ENCODE results near the gene SEC24C. TPM values are rescaled to one million over a fixed set of nuclear protein-coding genes. Genes with fewer than 3 reads are reported as not detected.

The SEC24C gene
- total RNA-seq, 2 experiments from 2014 or later = 53.6 to 87.1 TPM

DNA sequence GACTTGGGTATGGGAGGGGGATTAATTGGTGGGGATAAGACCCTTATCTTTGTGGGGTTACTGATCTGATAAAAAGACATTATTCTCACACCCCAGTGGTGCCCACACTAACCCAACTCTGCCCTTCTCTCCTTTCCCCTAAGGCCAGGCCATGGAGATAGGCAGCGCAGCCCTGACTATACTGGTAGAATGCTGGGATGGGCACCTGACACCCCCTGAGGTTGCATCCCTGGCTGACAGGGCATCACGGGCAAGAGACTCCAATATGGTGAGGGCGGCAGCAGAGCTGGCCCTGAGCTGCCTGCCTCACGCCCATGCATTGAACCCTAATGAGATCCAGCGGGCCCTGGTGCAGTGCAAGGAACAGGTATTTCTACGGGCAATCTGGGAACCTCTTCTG lies 53.9 kb downstream of the SEC24C start:
- no TSS peak for BruUV-seq (replicated peaks)
- H3K79me2 ChIP-seq (ENCODE audit: insufficient read depth, low read depth, low read length) = no peaks in the 10 kb centered on the region
- H3K4me3 ChIP-seq (ENCODE audit: low read depth, low read length, poor library complexity, severe bottlenecking) = no peak overlapping the region
- H4K20me1 ChIP-seq (ENCODE audit: insufficient read depth, low read length) = no peaks in the 10 kb centered on the region
- H2AFZ ChIP-seq (ENCODE audit: low read length) = no peak overlapping the region
- intact Hi-C loops (cut with micrococcal nuclease; ENCODE audit: unreplicated experiment) = no loop called here
- CTCF ChIA-PET (ENCODE audit: unreplicated experiment) = interaction anchor here (1.1 kb wide), 1 partner anchor 12 kb away, joined by 3 read pairs; no protein-coding TSS in a partner anchor
- no peak overlapping the region for H3K4me2 ChIP-seq (ENCODE audit: low read length)
- POLR2A ChIA-PET = interaction anchor here (1.2 to 1.5 kb wide), 3 partner anchors 9 to 25 kb away, joined by 3 read pairs; no protein-coding TSS in a partner anchor
- H3K4me1 ChIP-seq (ENCODE audit: insufficient read depth, low read length, poor library complexity, severe bottlenecking) = no peaks in the 10 kb centered on the region
- DNase-seq (ENCODE audit: low spot score) = no peak
- H3K27ac ChIP-seq (ENCODE audit: low read depth, low read length, poor library complexity, severe bottlenecking) = no peak overlapping the region
- TF ChIP-seq, protein P1, sequence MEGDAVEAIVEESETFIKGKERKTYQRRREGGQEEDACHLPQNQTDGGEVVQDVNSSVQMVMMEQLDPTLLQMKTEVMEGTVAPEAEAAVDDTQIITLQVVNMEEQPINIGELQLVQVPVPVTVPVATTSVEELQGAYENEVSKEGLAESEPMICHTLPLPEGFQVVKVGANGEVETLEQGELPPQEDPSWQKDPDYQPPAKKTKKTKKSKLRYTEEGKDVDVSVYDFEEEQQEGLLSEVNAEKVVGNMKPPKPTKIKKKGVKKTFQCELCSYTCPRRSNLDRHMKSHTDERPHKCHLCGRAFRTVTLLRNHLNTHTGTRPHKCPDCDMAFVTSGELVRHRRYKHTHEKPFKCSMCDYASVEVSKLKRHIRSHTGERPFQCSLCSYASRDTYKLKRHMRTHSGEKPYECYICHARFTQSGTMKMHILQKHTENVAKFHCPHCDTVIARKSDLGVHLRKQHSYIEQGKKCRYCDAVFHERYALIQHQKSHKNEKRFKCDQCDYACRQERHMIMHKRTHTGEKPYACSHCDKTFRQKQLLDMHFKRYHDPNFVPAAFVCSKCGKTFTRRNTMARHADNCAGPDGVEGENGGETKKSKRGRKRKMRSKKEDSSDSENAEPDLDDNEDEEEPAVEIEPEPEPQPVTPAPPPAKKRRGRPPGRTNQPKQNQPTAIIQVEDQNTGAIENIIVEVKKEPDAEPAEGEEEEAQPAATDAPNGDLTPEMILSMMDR (conservative IDR thresholded peaks at IDR 0.05; ENCODE audit: low read length) = no peak
- no peak for TF ChIP-seq EZH2phosphoT487 (IDR thresholded peaks at IDR 0.05; ENCODE audit: borderline replicate concordance, low read depth, low read length)
- no peaks in the 10 kb centered on the region for H3K9me3 ChIP-seq (ENCODE audit: low read length)
- H3K9me2 ChIP-seq (ENCODE audit: insufficient read depth, low read length) = no peaks in the 10 kb centered on the region
- H3K36me3 ChIP-seq (ENCODE audit: insufficient read depth, low read length) = peaks cover 79% of the 10 kb centered on the region

DNA sequence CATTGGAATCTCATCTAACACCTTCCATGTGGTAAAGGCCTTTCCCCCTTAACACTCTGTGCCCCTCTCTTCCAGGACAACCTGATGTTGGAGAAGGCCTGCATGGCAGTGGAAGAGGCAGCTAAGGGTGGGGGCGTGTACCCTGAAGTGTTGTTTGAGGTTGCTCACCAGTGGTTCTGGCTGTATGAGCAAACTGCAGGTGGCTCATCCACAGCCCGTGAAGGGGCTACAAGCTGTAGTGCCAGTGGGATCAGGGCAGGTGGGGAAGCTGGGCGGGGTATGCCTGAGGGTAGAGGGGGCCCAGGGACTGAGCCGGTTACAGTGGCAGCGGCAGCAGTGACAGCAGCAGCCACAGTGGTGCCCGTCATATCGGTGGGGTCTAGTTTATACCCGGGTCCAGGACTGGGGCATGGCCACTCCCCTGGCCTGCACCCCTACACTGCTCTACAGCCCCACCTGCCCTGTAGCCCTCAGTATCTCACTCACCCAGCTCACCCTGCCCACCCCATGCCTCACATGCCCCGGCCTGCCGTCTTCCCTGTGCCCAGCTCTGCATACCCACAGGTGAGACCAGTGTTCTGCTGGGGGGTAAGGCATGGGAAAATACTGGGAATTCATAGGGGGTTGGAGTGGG lies 54.9 kb downstream of the SEC24C start:
- H3K9me3 ChIP-seq (ENCODE audit: low read length) = no peaks in the 10 kb centered on the region
- BruUV-seq (replicated peaks) = no TSS peak
- intact Hi-C loops (cut with micrococcal nuclease; ENCODE audit: unreplicated experiment) = no loop called here
- no peak overlapping the region for H3K27ac ChIP-seq (ENCODE audit: low read depth, low read length, poor library complexity, severe bottlenecking)
- no peaks in the 10 kb centered on the region for H3K79me2 ChIP-seq (ENCODE audit: insufficient read depth, low read depth, low read length)
- H4K20me1 ChIP-seq (ENCODE audit: insufficient read depth, low read length) = no peaks in the 10 kb centered on the region
- TF ChIP-seq, protein P1 (conservative IDR thresholded peaks at IDR 0.05; ENCODE audit: low read length) = no peak
- TF ChIP-seq EZH2phosphoT487 (IDR thresholded peaks at IDR 0.05; ENCODE audit: borderline replicate concordance, low read depth, low read length) = no peak
- ChIA-PET POLR2A (interaction anchor here (0.6 to 1.5 kb wide), 2 partner anchors 24 to 74 kb away, joined by 3 read pairs; no protein-coding TSS in a partner anchor), CTCF (ENCODE audit: unreplicated experiment) (interaction anchor here (1.1 kb wide), 1 partner anchor 11 kb away, joined by 3 read pairs; no protein-coding TSS in a partner anchor)
- no peak overlapping the region for H2AFZ ChIP-seq (ENCODE audit: low read length)
- H3K4me3 ChIP-seq (ENCODE audit: low read depth, low read length, poor library complexity, severe bottlenecking) = no peak overlapping the region
- peaks cover 4% of the 10 kb centered on the region for H3K4me1 ChIP-seq (ENCODE audit: insufficient read depth, low read length, poor library complexity, severe bottlenecking)
- peaks cover 80% of the 10 kb centered on the region for H3K36me3 ChIP-seq (ENCODE audit: insufficient read depth, low read length)
- DNase-seq (ENCODE audit: low spot score) = no peak
- no peak overlapping the region for H3K4me2 ChIP-seq (ENCODE audit: low read length)
- no peaks in the 10 kb centered on the region for H3K9me2 ChIP-seq (ENCODE audit: insufficient read depth, low read length)

DNA sequence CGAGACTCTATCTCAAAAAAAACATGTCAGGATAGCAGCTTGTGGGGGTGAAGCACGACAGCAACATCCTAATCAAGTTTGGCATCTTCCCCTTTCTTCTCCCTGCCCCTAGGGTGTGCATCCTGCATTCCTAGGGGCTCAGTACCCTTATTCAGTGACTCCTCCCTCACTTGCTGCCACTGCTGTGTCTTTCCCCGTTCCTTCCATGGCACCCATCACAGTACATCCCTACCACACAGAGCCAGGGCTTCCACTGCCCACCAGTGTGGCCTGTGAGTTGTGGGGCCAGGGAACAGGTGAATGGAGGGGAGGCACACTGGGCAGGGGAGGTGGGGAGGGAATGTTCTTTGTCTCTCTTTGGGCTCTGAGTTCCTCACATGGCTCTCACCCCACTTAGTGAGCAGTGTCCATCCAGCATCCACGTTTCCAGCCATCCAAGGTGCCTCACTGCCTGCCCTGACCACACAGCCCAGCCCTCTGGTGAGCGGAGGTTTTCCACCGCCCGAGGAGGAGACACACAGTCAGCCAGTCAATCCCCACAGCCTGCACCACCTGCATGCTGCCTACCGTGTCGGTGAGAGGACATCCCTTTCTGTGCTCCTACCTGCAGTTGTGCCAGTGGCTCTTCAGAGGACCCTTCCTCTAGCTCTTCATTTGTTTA lies 55.9 kb downstream of the SEC24C start:
- TF ChIP-seq EZH2phosphoT487 (IDR thresholded peaks at IDR 0.05; ENCODE audit: borderline replicate concordance, low read depth, low read length) = no peak
- TF ChIP-seq, protein P1 (conservative IDR thresholded peaks at IDR 0.05; ENCODE audit: low read length) = no peak
- ChIA-PET POLR2A (no interaction called here), CTCF (ENCODE audit: unreplicated experiment) (no interaction called here)
- H3K36me3 ChIP-seq (ENCODE audit: insufficient read depth, low read length) = peaks cover 81% of the 10 kb centered on the region
- no peak overlapping the region for H3K4me2 ChIP-seq (ENCODE audit: low read length)
- H3K9me3 ChIP-seq (ENCODE audit: low read length) = no peaks in the 10 kb centered on the region
- no peaks in the 10 kb centered on the region for H3K79me2 ChIP-seq (ENCODE audit: insufficient read depth, low read depth, low read length)
- intact Hi-C loops (cut with micrococcal nuclease; ENCODE audit: unreplicated experiment) = no loop called here
- H3K4me1 ChIP-seq (ENCODE audit: insufficient read depth, low read length, poor library complexity, severe bottlenecking) = peaks cover 8% of the 10 kb centered on the region
- DNase-seq (ENCODE audit: low spot score) = no peak
- no peak overlapping the region for H3K4me3 ChIP-seq (ENCODE audit: low read depth, low read length, poor library complexity, severe bottlenecking)
- H4K20me1 ChIP-seq (ENCODE audit: insufficient read depth, low read length) = no peaks in the 10 kb centered on the region
- H3K27ac ChIP-seq (ENCODE audit: low read depth, low read length, poor library complexity, severe bottlenecking) = no peak overlapping the region
- no peak overlapping the region for H2AFZ ChIP-seq (ENCODE audit: low read length)
- no peaks in the 10 kb centered on the region for H3K9me2 ChIP-seq (ENCODE audit: insufficient read depth, low read length)
- no TSS peak for BruUV-seq (replicated peaks)
